HG03175 (cell line): ENCODE measurements around the gene CNTNAP2.

Experiments
- ATAC-seq: cut with Tn5 transposase; IDR thresholded peaks from one replicate; pipeline ENCODE4 v1.9.1; 2021; ENCODE audit warnings: mild to moderate bottlenecking, moderate library complexity; ENCODE audit not compliant: unreplicated experiment

The CNTNAP2 gene

DNA sequence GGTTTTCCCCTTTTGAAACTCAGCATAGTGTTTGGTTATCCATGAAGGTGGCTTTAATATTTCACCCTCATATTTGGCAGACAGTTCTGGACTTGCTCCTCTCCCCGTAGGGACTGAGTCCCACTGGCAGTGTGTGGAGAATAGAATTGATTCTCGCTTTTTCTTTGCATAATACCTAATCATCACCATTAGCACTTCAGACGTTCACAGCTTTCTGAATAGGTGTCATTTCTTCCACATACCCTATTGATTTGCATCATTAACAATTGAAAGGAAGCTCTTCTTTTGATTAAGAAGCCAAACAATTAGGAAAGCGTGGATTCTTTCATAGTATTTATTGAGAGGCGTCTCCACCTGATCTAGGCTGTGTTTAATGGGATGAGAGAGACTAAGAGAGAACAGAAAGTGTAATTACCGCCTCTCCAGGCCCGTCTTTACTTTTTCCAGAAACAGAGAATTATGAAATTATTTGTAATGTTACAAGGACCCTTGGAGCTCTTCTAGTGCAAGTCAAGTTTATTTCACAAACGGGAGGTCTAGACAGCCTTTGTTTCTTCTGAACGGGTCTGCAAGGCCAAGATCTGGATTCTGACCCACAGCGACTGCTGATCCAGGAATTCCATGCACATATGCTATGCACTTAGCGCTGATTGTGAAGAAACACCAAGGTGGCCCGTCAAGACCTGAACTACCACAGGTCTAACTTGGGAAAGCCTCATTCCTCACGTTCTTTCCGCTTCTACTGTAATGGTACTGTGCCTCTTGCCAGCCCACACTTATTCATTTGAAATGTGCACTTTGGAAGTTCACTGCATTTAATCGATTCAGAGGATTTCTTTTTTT lies 2224.1 kb downstream of the CNTNAP2 start:
- ATAC-seq, result no peak

DNA sequence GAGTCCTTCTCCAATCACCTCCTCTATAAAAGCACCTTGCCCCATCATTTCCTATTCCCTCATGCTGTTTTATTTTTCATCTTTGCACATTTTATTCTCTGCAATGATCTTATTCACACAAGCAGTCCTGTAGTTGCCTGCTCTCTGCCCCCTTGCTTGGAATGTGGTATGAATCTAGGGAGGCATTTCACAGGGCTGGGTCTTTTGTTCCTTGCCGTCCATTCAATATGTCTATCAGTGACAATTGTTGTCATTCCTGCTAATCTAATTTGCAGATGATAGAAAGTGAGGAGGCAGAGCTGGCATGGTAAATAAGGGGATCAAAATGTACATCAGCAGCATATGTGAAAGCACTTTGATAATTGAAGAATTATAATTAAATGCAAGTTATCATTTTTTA lies 2227.8 kb downstream of the CNTNAP2 start:
- no peak for ATAC-seq

DNA sequence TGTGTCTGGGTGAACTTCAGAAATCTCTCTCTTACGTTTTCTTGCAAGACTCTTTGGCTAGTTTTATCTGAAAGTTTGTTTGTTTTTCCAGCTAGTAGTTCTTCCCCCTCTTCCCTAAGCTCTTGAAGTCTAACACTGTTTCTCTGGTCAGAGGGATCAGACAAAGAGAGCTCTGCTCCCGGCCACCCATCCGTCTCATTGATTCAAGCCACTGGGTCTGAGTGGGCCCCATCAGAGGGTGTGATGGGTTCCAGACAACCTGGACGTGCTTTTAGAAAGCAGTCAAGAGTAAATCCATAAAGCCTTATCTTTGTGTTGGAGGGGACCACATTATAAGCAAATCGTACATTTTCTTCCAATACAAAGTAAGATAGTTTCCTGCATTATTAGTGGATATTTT lies 2231.4 kb downstream of the CNTNAP2 start:
- no peak for ATAC-seq

DNA sequence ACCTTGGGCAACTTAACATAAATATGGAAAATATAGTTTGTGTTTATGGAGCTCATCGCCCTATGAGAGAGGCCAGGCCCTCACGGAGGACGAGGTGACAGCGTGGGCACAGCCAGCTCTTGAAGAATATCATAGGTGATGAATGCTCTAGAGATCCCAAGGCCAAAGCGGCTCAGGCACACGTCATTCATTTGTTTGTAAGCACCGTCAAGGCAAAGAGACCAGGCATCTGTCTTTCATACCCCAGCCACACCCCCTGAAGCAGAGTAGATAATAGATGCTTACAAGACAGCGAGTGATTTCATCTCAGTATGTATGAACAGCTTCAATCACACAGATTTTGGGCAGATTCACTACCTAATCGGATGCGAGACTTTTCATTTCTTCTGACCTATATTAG lies 2231.9 kb downstream of the CNTNAP2 start:
- ATAC-seq, result no peak

- ATAC-seq, result no peak
Measured at GRCh38 chr7:148356303-148356702, 2239.7 kb downstream of the CNTNAP2 start.

DNA sequence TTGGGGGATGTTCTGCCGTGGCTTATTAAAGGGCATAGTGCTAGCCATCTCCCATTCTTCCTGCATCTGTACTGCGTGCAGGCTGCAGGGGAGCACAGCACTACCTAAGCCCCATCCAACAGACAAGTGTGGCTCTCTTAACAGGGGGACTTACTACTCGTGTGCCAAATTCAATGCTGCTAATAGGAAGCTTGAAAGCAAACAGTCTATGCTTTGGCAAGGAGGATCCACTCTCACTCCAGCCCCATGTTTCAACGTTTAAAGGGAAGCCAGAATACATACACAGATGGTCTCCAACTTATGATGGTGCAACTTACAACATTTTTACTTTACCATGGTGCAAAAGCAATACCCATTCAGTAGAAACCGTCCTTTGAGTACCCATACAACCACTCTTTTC lies 2245.9 kb downstream of the CNTNAP2 start:
- no peak for ATAC-seq

GRCh38 chr7:148367731-148368475 lies 2251.3 kb downstream of the CNTNAP2 start:
- no peak for ATAC-seq

DNA sequence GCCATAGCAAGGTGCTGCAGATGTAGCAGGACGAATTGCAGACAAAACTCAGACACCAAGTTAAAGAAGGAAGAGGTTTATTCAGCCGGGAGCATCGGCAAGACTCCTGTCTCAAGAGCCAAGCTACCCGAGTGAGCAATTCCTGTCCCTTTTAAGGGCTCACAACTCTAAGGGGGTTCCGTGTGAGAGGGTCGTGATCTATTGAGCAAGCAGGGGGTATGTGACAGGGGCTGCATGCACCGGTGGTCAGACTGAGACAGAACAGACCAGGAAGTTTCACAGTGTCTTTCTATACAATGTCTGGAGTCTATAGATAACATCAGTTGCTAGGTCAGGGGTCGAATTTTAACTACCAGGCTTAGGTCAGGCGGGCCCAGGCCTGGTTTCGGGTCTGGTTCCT lies 2252.0 kb downstream of the CNTNAP2 start:
- no peak for ATAC-seq

DNA sequence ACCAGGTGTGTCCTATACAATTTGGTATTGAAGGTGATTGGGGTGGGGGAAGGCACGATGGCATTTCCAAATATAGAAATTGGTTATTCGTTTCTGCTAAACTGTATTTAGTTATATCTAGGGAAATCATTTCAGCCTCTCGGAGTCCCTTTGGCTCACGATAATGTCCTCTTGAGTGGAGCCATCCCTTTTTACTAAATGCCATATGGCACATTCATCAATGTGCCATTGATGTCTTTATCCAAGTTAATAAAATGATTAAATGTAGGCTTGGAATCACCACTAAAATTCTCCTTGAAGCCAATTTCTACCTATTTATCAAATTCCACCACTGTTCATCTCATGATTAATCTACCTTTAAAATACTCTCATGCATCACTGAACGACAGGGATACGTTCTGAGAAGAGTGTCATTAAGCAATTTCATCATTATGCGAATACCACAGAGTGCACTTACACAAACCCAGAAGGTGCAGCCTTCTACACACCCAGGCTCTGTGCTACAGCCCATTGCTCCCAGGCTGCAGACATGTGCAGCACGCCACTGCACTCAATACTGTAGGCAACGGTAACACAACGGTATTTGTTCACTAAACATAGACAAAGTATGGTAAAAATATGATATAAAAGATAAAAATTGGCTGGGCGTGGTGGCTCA lies 2254.8 kb downstream of the CNTNAP2 start:
- ATAC-seq, result no peak

DNA sequence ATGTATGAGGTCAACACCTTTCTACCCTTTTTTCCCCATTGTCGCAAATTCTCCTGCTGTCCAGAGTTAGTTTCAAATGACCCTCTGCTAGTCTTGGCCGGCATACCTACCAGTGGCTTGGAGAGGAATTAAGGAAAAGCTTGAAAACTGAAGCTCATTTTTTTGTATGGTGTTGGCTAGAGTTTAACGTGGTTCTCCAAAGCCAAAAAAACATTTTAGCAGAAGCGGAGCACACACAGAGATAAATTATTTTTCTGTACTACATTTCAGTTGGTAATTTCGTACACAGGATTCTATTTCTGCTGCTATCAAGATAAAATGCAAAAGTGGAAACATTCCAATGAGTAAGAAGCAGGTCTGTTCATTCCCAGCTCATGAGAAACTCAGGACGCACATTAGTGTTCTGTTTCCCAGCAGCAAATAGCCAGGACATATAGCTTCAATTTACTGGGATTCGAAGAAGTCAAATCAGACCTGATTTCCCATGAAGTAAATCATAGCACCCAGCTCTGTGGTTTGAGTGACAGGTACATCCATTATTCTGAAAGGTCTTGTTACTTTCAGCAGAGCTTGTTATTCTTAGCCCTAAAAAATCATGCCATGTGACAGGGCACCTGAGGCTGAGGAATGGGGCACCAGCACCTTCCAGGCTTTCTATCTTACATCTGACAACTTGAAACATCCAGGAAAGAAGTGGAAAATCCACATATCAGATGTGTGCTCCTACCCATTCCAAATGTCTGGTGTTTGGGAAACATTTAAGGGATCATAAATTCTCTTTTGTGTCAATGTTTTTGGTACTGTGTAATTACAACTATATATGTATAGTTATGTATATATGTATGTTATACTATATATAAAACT lies 2258.0 kb downstream of the CNTNAP2 start:
- ATAC-seq, result no peak

- no peak for ATAC-seq
Measured at GRCh38 chr7:148379677-148380076, 2263.1 kb downstream of the CNTNAP2 start.

GRCh38 chr7:148380596-148381419 lies 2264.2 kb downstream of the CNTNAP2 start:
- no peak for ATAC-seq

DNA sequence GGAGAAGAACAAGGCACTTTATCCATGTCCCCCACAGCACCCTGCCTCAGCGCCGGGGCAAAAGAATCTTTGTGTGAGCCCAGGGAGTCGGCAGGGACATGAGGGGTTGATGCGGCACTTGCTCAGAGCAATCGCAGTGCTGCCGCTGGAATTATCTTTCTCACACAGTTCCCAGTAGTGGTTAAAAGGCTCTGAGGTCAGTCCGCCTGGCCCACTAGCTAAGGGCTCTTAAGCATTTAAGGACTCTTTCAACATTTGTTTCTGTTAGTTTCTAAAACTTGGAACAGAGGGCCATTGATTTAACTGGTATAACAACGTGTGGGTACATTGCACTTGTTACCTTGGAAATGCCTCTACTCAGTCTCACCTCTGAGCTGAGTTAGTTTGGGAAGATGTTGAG lies 2266.0 kb downstream of the CNTNAP2 start:
- no peak for ATAC-seq

- no peak for ATAC-seq
Measured at GRCh38 chr7:148383651-148384050, 2267.1 kb downstream of the CNTNAP2 start.

- no peak for ATAC-seq
Measured at GRCh38 chr7:148385009-148385682, 2268.5 kb downstream of the CNTNAP2 start.

GRCh38 chr7:148390381-148390780 lies 2273.8 kb downstream of the CNTNAP2 start:
- ATAC-seq, result no peak

GRCh38 chr7:148391591-148391990 lies 2275.0 kb downstream of the CNTNAP2 start:
- no peak for ATAC-seq

DNA sequence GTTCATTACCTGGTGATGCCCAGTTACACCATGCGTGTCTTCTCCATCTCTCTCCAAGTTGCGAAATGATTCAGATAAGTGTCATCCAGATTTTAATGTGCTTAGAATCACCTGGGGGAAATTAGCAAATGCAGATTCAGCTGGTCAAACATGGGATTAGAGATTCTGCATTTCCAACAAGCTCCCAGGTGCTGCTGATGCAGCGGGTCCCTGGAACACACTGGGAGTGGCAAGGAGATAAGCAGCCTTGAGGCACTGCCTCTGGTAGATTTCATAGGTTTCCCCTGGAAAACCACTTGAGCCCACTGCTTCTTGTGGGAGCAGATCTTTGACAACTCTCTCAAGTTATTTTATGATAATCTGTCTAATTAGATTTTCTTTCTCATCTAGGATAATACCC lies 2278.0 kb downstream of the CNTNAP2 start:
- no peak for ATAC-seq

- no peak for ATAC-seq
Measured at GRCh38 chr7:148395352-148395811, 2278.8 kb downstream of the CNTNAP2 start.
